Measurements from ENCODE around the gene USP6NL. TPM values are rescaled to one million over a fixed set of nuclear protein-coding genes. Genes with fewer than 3 reads are reported as not detected.

USP6NL gene
- total RNA-seq, 1 donor from 2014 or later = 29.6 TPM

GRCh38 chr10:11639362-11639761 lies 27.9 kb upstream of the USP6NL start:
- no peaks in the 10 kb centered on the region for H3K4me1 Mint-ChIP-seq (ENCODE audit: unreplicated experiment)
- H3K27me3 Mint-ChIP-seq = no peaks in the 10 kb centered on the region
- no peak overlapping the region for H3K4me3 Mint-ChIP-seq
- H3K9me3 Mint-ChIP-seq = peaks cover 4% of the 10 kb centered on the region
- no peak overlapping the region for H3K27ac Mint-ChIP-seq
- H3K36me3 Mint-ChIP-seq = no peaks in the 10 kb centered on the region
- no peak for TF ChIP-seq CTCF (conservative IDR thresholded peaks at IDR 0.05)
- no peak for DNase-seq (ENCODE audit: extremely low spot score, unreplicated experiment)

- no peak for DNase-seq (ENCODE audit: extremely low spot score, unreplicated experiment)
- no peak overlapping the region for H3K27ac Mint-ChIP-seq
- peaks cover 4% of the 10 kb centered on the region for H3K9me3 Mint-ChIP-seq
- no peaks in the 10 kb centered on the region for H3K4me1 Mint-ChIP-seq (ENCODE audit: unreplicated experiment)
- H3K36me3 Mint-ChIP-seq = no peaks in the 10 kb centered on the region
- H3K27me3 Mint-ChIP-seq = no peaks in the 10 kb centered on the region
- TF ChIP-seq CTCF (conservative IDR thresholded peaks at IDR 0.05) = no peak
- H3K4me3 Mint-ChIP-seq = no peak overlapping the region
These were observed 26.7 kb upstream of the USP6NL start for GRCh38 chr10:11638055-11638698.

GRCh38 chr10:11636697-11637303 lies 25.4 kb upstream of the USP6NL start:
- Mint-ChIP-seq H3K27me3 (no peaks in the 10 kb centered on the region), H3K4me1 (ENCODE audit: unreplicated experiment) (no peaks in the 10 kb centered on the region), H3K27ac (no peak overlapping the region), H3K4me3 (no peak overlapping the region), H3K36me3 (no peaks in the 10 kb centered on the region), H3K9me3 (peaks cover 4% of the 10 kb centered on the region)
- no peak for TF ChIP-seq CTCF (conservative IDR thresholded peaks at IDR 0.05)
- DNase-seq (ENCODE audit: extremely low spot score, unreplicated experiment) = no peak

GRCh38 chr10:11631890-11632587 lies 20.6 kb upstream of the USP6NL start:
- H3K9me3 Mint-ChIP-seq = no peaks in the 10 kb centered on the region
- DNase-seq (ENCODE audit: extremely low spot score, unreplicated experiment) = no peak
- no peaks in the 10 kb centered on the region for H3K4me1 Mint-ChIP-seq (ENCODE audit: unreplicated experiment)
- no peak overlapping the region for H3K27ac Mint-ChIP-seq
- no peak overlapping the region for H3K4me3 Mint-ChIP-seq
- TF ChIP-seq CTCF (conservative IDR thresholded peaks at IDR 0.05) = no peak
- H3K27me3 Mint-ChIP-seq = no peaks in the 10 kb centered on the region
- H3K36me3 Mint-ChIP-seq = no peaks in the 10 kb centered on the region

- no peak overlapping the region for H3K27ac Mint-ChIP-seq
These were observed 19.8 kb upstream of the USP6NL start for GRCh38 chr10:11631291-11631690.

More at GRCh38 chr10:11631291-11631690, 19.8 kb upstream of the USP6NL start:
- DNase-seq (ENCODE audit: extremely low spot score, unreplicated experiment) = no peak
- Mint-ChIP-seq H3K4me3 (no peak overlapping the region), H3K27me3 (no peaks in the 10 kb centered on the region), H3K9me3 (no peaks in the 10 kb centered on the region), H3K36me3 (no peaks in the 10 kb centered on the region), H3K4me1 (ENCODE audit: unreplicated experiment) (no peaks in the 10 kb centered on the region)
- TF ChIP-seq CTCF (conservative IDR thresholded peaks at IDR 0.05) = no peak

Measured in type B pancreatic cell (in vitro differentiated cells).